Heart left ventricle (tissue), 16 donors: Measurements from ENCODE around the gene ZDHHC5. TPM values are rescaled to one million over a fixed set of nuclear protein-coding genes. Genes with fewer than 3 reads are reported as not detected.

Experiments used
- ATAC-seq, 4 donors: fragments of 200-7000 bp; cut with Tn5 transposase; one replicate each; pipeline ENCODE4 v1.9.1; 2020 to 2022; ENCODE audit warnings: moderate library complexity in 4 of 4, mild to moderate bottlenecking in 3 of 4, moderate number of reproducible peaks in 1 of 4
- DNase-seq, 5 donors: peaks; one replicate each; pipeline ENCODE4 v3.0.0-alpha.2; 2020
- H3K27ac ChIP-seq, 12 donors: fragments of 200-600 bp; sonication (generic) in 4 of 12; one replicate each; pipeline versions ENCODE4 v1.5.0 to v1.8.0; 2016 to 2022; ENCODE audit warnings: mild to moderate bottlenecking in 2 of 12
- H3K27me3 ChIP-seq, 9 donors: fragments of 200-600 bp; sonication (generic) in 2 of 9; one replicate each; pipeline versions ENCODE4 v1.5.1 to v1.8.0; 2016 to 2022; ENCODE audit warnings: mild to moderate bottlenecking in 3 of 9
- H3K36me3 ChIP-seq, 9 donors: fragments of 200-600 bp; sonication (generic) in 2 of 9; one replicate each; pipeline versions ENCODE4 v1.5.0 to v1.8.0; 2018 to 2022; ENCODE audit warnings: mild to moderate bottlenecking in 2 of 9
- H3K4me1 ChIP-seq, 12 donors: fragments of 200-600 bp; sonication (generic) in 4 of 12; one replicate each; pipeline versions ENCODE4 v1.5.0 to v1.8.0; 2016 to 2022; ENCODE audit warnings: mild to moderate bottlenecking in 3 of 12
- H3K4me3 ChIP-seq, 12 donors: fragments of 200-600 bp; sonication (generic) in 4 of 12; one replicate each; pipeline versions ENCODE4 v1.5.0 to v1.8.0; 2017 to 2022; ENCODE audit warnings: mild to moderate bottlenecking in 9 of 12, moderate library complexity in 4 of 12
- H3K9me3 ChIP-seq, 12 donors: fragments of 200-600 bp; sonication (generic) in 4 of 12; one replicate each; pipeline versions ENCODE4 v1.5.0 to v1.8.0; 2016 to 2022; ENCODE audit warnings: mild to moderate bottlenecking in 1 of 12
- POLR2A ChIP-seq, 2 donors: fragments of 450-650 bp; IDR thresholded peaks; one replicate each; pipeline ENCODE4 v1.6.1; 2017; ENCODE audit warnings: antibody characterized with exemption in 2 of 2, mild to moderate bottlenecking in 2 of 2, moderate library complexity in 2 of 2
- WGBS, 4 donors: extraction: QIAGEN DNeasy Blood & Tissue Kit in 2 of 4; methylation state at CpG; one replicate each; pipeline versions ENCODE4 v1.1.5 to v1.1.7; 2013 to 2018; 5-methylcytosine and 5-hydroxymethylcytosine counted together
- intact Hi-C, 10 donors: fragments of 100-400 bp; cut with DNase I; formaldehyde crosslinking; loops; one replicate each; pipeline versions ENCODE4 v1.11.1 to v1.14.2; 2022
- polyA plus RNA-seq, 2 donors: library from polyadenylated mRNA; stranded (reverse); fragments of 200-250 nt; gene quantifications; one replicate each; pipeline ENCODE4 v1.2.3, GENCODE V29; 2013
- total RNA-seq, 9 donors: library from RNA; depleted of rRNA in 2 of 9; stranded (reverse); fragments of >200 nt in 2 of 9; fragmentation: NEBNext Ultra II Directional in 3 of 9; extraction: Animal tissue kit (Norgen Biotek cat#: 25700) in 3 of 9; gene quantifications; one replicate each; pipeline versions ENCODE4 v1.1.0 to v1.2.4, GENCODE V29; 2016 to 2023
- TF ChIP-seq, protein P1 (sequence below), 12 donors: fragments of 200-600 bp; sonication (generic) in 4 of 12; IDR thresholded peaks; one replicate each; pipeline versions ENCODE4 v1.5.0 to v1.8.0; 2018 to 2022; ENCODE audit warnings: antibody characterized with exemption in 12 of 12, mild to moderate bottlenecking in 5 of 12
- donor health status: ischemic (EF 13 %, LVEDD 7.1; RV severe dilation, severe dysfunction).
- donor health status: healthy with polysubstance abuse.
- donor health status: DM: no; HTN: yes; CAD: no.
- donor health status: DM: no; HTN: no; CAD: no.
- donor health status: ischemic (EF 25% LVEDD 6.9; RV normal size, moderate dysfunction).
- donor health status: ischemic (EF 25% LVEDD 5.7; RV mildly dilated, moderate dysfunction).
- donor health status: healthy.
- donor health status: DM: yes; HTN: yes; CAD: no.
- donor health status: ischemic (EF 35%, LVEDD 5.7; RV mildly dilated, moderate dysfunction).
- donor health status: nonischemic (EF 11% LVEDD 7.7; RV severe dilation, severe dysfunction).
- donor health status: DM: yes; HTN: yes; CAD: no.
- donor health status: PGD.
- donor health status: ischemic (EF 29% LVEDD 5.4; RV normal size, mild dysfunction).
- donor health status: nonischemic (EF 23%, LVEDD 6.1; RV moderate dilation, normal function).

Gene ZDHHC5
- total and polyA plus RNA-seq, 11 donors: 21.9 to 63.6 (median 45.7) TPM

DNA sequence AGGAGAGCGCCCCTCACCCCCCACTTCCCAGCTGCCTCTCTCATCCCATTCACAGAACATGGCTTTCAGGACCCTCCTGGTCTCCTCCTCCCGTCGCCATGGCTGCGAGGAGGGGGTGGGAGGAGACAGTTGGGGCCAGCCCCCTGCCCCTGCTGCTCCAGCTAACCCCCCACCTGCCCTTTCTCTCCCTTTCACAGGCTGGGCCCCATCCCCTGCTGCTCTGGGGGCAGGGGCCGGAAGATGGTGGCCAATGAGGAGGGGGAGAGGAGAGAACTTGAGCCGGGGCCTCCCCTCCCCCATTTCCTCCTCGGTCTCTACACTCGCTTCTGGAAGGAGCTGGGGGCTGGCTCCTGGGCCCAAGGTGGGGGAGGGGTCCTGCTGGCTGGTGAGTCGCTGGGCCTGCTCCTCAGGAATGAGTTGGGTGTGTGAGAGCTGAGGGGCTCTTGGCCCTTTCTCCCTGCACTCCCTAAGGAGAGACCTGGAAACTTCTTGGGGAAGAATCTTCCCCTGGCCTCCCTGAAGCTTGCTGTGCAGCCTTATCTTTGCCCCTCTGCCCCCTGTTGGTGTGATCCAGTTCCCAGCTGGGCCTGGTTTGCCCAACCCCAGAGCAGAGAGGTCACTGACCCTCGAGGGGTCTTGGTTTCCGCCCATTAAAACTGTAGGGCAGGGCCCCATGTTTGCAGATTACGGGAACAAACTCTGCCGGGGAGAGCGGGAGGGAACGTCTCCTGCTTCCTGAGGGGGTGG, 28.4 kb upstream of the ZDHHC5 start:
- 16 to 29% (median 20%) methylated on average over 12 to 15 of the region's 15 CpGs for WGBS, 4 donors
- H3K27me3 ChIP-seq: peaks cover 0 to 6% (median 0%) of the 10 kb centered on the region in 9 donors
- no peaks in the 10 kb centered on the region for H3K9me3 ChIP-seq
- H3K27ac ChIP-seq: peak overlapping the region in 4 of 12 donors; percentile 5 to 37 (median 12)
- DNase-seq (no peak), ATAC-seq (no peak)
- H3K4me1 ChIP-seq: peaks cover 2 to 42% (median 26%) of the 10 kb centered on the region in 12 donors
- H3K4me3 ChIP-seq: peak overlapping the region in 10 of 12 donors; percentile 72 to 97 (median 90)
- H3K36me3 ChIP-seq: no peaks in the 10 kb centered on the region
- TF ChIP-seq, protein P1, sequence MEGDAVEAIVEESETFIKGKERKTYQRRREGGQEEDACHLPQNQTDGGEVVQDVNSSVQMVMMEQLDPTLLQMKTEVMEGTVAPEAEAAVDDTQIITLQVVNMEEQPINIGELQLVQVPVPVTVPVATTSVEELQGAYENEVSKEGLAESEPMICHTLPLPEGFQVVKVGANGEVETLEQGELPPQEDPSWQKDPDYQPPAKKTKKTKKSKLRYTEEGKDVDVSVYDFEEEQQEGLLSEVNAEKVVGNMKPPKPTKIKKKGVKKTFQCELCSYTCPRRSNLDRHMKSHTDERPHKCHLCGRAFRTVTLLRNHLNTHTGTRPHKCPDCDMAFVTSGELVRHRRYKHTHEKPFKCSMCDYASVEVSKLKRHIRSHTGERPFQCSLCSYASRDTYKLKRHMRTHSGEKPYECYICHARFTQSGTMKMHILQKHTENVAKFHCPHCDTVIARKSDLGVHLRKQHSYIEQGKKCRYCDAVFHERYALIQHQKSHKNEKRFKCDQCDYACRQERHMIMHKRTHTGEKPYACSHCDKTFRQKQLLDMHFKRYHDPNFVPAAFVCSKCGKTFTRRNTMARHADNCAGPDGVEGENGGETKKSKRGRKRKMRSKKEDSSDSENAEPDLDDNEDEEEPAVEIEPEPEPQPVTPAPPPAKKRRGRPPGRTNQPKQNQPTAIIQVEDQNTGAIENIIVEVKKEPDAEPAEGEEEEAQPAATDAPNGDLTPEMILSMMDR (IDR thresholded peaks at IDR 0.05): no peak
- no peak for TF ChIP-seq POLR2A (IDR thresholded peaks at IDR 0.05)
- intact Hi-C loops: loop anchor here (2.0 to 10.0 kb wide), 9 partner anchors 42 to 875 kb away; partner anchors contain the start of genes RTN4RL2 (in 1 of the 10) and SERPING1 (in 1 of the 10)

DNA sequence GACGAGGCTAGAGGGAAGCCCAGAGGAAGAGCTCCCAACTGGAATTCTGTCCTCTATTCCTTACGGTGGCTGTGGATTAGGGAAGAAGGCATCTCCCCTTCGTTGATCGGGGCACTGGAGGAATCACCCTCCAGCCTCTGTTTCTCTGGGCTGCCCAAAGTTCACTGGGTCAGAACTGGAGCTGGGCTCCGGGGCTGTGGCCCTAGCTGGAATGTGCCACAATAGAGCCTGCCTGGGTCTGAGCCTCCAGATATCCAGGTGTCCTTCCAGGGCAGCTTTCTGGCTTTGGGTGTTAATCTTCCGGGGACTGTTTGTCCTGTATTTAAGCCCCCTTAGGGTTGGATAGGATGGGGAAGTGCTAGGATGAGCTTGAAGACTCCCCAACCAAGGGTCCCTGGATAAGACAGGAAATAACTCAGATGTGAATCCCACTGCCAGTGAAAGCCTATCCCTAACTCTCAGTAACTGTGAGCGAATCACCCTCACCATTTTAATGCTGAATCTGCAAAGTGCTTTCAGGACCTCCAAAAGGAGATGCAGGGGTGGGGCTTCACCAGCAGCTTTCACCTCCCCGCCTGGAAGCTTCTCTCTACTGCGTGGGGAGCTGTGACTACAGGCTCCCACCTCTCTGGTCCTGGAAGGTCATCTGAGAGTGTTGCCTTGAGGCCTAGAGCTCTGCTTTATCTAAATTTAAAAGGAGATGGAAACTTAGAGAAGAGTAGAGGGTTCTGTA, 27.7 kb upstream of the ZDHHC5 start:
- Histone ChIP-seq H3K27me3 (peaks cover 0 to 9% (median 0%) of the 10 kb centered on the region in 9 donors), H3K4me3 (peak overlapping the region in 7 of 12 donors; percentile 72 to 97 (median 89)), H3K36me3 (no peaks in the 10 kb centered on the region), H3K27ac (peak overlapping the region in 2 of 12 donors; percentile 12 to 37), H3K4me1 (peaks cover 5 to 49% (median 31%) of the 10 kb centered on the region in 12 donors), H3K9me3 (no peaks in the 10 kb centered on the region)
- no peak for ATAC-seq
- WGBS, 4 donors: 48 to 84% (median 55%) methylated on average over 7 to 9 of the region's 9 CpGs
- no peak for DNase-seq
- no peak for TF ChIP-seq POLR2A (IDR thresholded peaks at IDR 0.05)
- TF ChIP-seq, protein P1 (IDR thresholded peaks at IDR 0.05): no peak
- intact Hi-C loops: loop anchor here (2.0 to 10.0 kb wide), 8 partner anchors 71 to 875 kb away; partner anchors contain the start of gene RTN4RL2 (in 1 of the 10)

DNA sequence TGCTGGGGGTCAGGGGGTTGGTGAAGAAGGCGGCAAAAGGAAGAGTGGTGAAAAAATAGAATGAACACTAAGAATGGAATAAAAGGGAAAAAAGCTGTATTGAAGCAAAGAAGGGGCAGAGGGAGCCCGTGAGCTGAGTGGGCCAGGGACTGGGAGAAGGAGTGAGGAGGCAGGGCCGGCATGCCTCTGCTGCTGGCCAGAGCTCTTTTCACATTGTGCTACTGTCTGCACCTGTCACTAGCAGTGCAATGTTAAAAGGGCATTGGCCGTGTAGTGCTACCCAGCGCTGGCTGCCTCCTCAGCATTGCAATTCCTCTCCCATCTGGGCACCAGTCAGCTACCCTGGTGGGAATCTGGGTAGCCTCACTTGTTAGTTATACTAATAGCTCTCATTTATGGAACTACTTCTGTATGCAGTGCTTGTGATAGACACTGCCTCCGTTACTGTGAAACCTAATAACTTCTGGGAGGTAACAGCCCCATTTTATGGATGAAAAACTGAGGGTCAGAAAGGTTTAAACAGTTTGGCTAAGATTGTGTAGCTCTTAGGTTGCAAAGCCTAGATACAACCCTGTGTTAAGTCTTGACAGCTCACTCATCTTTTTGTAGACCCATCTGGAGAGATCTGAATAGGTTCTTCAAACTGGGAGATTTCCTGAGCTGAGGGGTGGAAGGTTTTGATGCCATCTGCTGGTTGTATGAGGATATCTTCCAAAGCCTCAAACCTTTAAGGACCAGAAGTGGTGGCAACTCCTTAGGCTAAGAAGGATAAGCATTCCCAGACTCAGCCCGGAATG, 26.7 kb upstream of the ZDHHC5 start:
- peaks cover 5 to 59% (median 40%) of the 10 kb centered on the region in 12 donors for H3K4me1 ChIP-seq
- 52 to 68% (median 55%) methylated on average over 7 of the region's 7 CpGs for WGBS, 4 donors
- intact Hi-C loops: loop anchor here (1.0 to 10.0 kb wide), 9 partner anchors 72 to 874 kb away; partner anchors contain the start of gene RTN4RL2 (in 1 of the 10)
- peak in 3 of 4 donors; percentile 12 to 24 (median 19) for ATAC-seq
- H3K4me3 ChIP-seq: no peak overlapping the region
- H3K9me3 ChIP-seq: no peaks in the 10 kb centered on the region
- no peak for TF ChIP-seq POLR2A (IDR thresholded peaks at IDR 0.05)
- TF ChIP-seq, protein P1 (IDR thresholded peaks at IDR 0.05): peak; percentile 30 to 54 (median 42)
- peaks cover 0 to 18% (median 2%) of the 10 kb centered on the region in 9 donors for H3K27me3 ChIP-seq
- peak overlapping the region in 2 of 12 donors; percentile 12 to 15 for H3K27ac ChIP-seq
- no peak for DNase-seq
- H3K36me3 ChIP-seq: no peaks in the 10 kb centered on the region
